Measurements from ENCODE around the gene COL26A1. TPM values are rescaled to one million over a fixed set of nuclear protein-coding genes. Genes with fewer than 3 reads are reported as not detected.

The COL26A1 gene
- 0.13 and 0.22 TPM in 2 replicates for total RNA-seq

GRCh38 chr7:101362334-101363195 is at the start of gene COL26A1:
COL26A1 (plus strand) TSS chr7:101362875; CDS start chr7:101363033, 158 bp downstream.

GRCh38 chr7:101321491-101322401 is 40.9 kb upstream of the COL26A1 start, which contains the start of gene IFT22:
IFT22 (minus strand) TSS chr7:101321812; CDS start chr7:101321709, 103 bp downstream.

Small RNA genes within 50 kb of the gene (small RNA-seq; reads per million reads assigned to genes)
- gene AC004965.1 = not detected

Other genes with a start within 250 kb of the COL26A1 start
- gene SERPINE1, start 235.8 kb upstream of the COL26A1 start, total RNA-seq = 116 and 247 TPM in 2 replicates
- 71.2 and 96.6 TPM in 2 replicates for gene AP1S1, start 208.4 kb upstream of the COL26A1 start, total RNA-seq
- gene VGF, start 197.3 kb upstream of the COL26A1 start, total RNA-seq = 0.11 TPM in 1 of 2 replicates, not detected in the other
- gene NAT16, start 182.6 kb upstream of the COL26A1 start, total RNA-seq = 0.11 TPM in 1 of 2 replicates, not detected in the other
- not detected in 2 replicates for gene MOGAT3, start 161.8 kb upstream of the COL26A1 start, total RNA-seq
- 46.4 and 59.1 TPM in 2 replicates for gene PLOD3, start 145.3 kb upstream of the COL26A1 start, total RNA-seq
- 66.9 and 72.4 TPM in 2 replicates for gene ZNHIT1, start 144.7 kb upstream of the COL26A1 start, total RNA-seq
- 1.7 and 2.0 TPM in 2 replicates for gene CLDN15, start 125.1 kb upstream of the COL26A1 start, total RNA-seq
- 120 and 154 TPM in 2 replicates for gene FIS1, start 117.8 kb upstream of the COL26A1 start, total RNA-seq
- gene IFT22, start 41.1 kb upstream of the COL26A1 start, total RNA-seq = 39.1 and 39.5 TPM in 2 replicates